VCaP (cell line): ENCODE results near the gene CTNNA1.

Source experiments
- H3K27ac ChIP-seq: fragments of 450-650 bp; 2 replicates; pipeline ENCODE4 v1.5.1; 2017
- CTCF ChIP-seq: fragments of 450-650 bp; conservative IDR thresholded peaks from 2 replicates; pipeline ENCODE4 v1.5.1; 2017; ENCODE audit warnings: mild to moderate bottlenecking, moderate library complexity

CTNNA1 gene

GRCh38 chr5:138717399-138717798 lies 35.8 kb upstream of the CTNNA1 start:
- peak overlapping the region; percentile 78 for H3K27ac ChIP-seq
- no peak for TF ChIP-seq CTCF

- no peak overlapping the region for H3K27ac ChIP-seq
- no peak for TF ChIP-seq CTCF
Measured at GRCh38 chr5:138719811-138720210, 33.4 kb upstream of the CTNNA1 start.

GRCh38 chr5:138720840-138721239 lies 32.4 kb upstream of the CTNNA1 start:
- no peak for TF ChIP-seq CTCF
- no peak overlapping the region for H3K27ac ChIP-seq

- no peak for TF ChIP-seq CTCF
- no peak overlapping the region for H3K27ac ChIP-seq
Measured at GRCh38 chr5:138721979-138722378, 31.2 kb upstream of the CTNNA1 start.

GRCh38 chr5:138722544-138723177 lies 30.6 kb upstream of the CTNNA1 start:
- TF ChIP-seq CTCF = no peak
- no peak overlapping the region for H3K27ac ChIP-seq

- H3K27ac ChIP-seq = peak overlapping the region; percentile 93
- TF ChIP-seq CTCF = no peak
Measured at GRCh38 chr5:138724470-138725146, 28.6 kb upstream of the CTNNA1 start.

- peak overlapping the region; percentile 93 for H3K27ac ChIP-seq
- peak; percentile 91 for TF ChIP-seq CTCF
Measured at GRCh38 chr5:138725153-138725817, 27.9 kb upstream of the CTNNA1 start.
